ENCODE measurements around the gene ERVFRD-1.
"Not testable (repeated sequence)": the region's sequence is repeated elsewhere in the genome, so short reads cannot be mapped to it uniquely, and the experiment has no call there.

Gene ERVFRD-1

DNA sequence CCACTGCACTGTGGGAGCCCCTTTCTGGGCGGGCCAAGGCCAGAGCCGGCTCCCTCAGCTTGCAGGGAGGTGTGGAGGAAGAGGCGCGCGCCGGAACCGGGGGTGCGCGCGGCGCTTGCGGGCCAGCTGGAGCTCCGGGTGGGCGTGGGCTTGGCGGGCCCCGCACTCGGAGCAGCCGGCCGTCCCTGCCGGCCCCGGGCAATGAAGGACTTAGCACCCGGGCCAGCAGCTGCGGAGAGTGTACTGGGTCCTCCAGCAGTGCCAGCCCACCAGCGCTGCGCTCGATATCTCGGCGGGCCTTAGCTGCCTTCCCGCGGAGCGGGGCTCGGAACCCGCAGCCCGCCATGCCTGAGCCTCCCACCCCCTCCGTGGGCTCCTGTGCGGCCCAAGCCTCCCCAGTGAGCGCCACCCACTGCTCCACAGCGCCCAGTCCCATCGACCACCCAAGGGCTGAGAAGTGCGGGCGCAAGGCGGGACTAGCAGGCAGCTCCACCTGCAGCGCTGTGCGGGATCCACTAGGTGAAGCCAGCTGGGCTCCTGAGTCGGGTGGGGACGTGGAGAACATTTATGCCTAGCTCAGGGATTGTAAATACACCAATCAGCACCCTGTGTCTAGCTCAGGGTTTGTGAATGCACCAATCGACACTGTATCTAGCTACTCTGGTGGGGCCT is 24.2 kb downstream of the ERVFRD-1 start:
- DNase-seq = not testable (repeated sequence)

DNA sequence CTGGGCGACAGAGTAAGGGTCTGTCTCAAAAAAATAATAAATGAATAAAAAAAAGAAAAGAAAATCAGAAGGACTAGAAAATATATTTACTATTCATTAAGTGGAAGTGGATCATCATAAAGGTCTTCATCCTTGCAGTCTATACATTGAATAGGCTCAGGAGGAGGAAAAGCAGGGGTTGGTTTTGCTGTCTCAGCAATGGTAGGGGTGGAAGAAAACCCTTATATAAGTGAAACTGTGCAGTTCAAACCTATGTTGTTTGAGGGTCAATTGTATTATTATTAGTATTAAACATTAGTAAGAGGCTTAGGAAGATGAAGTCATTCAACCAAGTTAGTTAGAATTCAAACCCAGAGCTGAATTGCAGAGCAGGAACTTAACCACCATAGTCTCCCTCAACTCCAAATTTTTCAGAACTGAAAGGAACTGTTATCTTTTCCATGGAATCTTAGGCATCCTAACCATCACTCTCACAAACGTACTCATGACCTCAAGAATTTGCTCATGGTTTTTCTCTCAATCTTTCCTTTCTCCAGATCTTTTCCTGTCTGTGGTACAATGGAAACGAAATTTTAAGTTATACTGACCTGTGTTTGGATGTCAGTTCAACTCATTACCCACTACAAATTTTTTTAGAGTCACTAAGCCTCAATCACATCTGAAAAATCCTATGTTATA is 25.6 kb downstream of the ERVFRD-1 start:
- no peak for DNase-seq

DNA sequence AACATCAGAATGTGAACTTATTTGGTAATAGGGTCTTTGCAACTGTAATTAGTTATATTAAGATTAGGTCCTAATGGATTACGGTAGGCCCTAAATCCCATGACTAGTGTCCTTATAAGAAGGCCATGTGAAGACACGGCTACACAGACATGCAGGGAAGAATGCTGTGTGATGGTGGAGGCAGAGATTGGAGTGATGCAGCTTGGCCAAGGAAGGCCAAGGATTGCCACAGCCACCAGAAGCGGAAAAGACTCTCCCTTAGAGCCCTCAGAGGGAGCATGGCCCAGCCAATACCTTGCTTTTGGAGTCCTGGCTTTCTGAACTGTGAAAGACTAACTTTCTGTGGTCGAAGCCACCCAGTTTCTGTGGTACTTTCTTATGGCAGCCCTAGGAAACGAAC is 27.6 kb downstream of the ERVFRD-1 start:
- DNase-seq = no peak

DNA sequence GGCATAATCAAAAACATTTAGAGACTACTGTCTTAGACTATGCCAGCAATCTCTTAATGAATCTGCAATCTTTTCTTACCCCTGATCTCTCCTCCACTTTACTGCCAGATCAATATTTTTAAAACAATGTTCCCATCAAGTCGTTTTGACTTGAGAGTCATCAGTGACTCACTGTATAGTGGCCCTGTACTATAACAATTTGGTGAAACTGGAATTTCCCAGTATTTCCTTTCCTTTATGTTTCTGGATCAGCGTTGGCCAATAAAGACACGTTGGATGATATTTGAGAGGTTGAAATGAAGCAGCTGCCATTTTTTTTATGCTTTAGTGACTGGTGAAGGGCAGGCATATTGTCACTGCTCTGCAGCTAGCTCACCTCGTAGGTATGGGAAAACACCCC is 28.0 kb downstream of the ERVFRD-1 start:
- DNase-seq = no peak

DNA sequence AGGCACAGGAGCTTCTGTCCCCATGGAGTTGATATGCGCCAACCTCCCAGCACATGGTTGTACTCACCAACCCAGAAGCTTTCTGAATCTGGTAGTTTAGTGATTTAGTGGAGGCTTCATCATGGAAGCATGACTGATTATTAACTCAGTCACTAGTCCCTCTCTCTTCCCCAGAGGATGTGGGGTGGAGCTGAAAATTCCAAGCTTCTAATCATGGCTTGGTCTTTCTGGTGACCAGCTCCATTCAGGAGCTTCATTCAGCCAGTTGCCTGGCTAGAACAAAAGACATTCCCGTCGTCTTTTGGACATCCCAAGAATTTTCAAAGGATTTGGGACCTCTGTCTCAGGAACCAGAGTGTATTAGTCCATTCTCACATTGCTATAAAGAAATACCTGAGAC is 31.2 kb downstream of the ERVFRD-1 start:
- DNase-seq = no peak

DNA sequence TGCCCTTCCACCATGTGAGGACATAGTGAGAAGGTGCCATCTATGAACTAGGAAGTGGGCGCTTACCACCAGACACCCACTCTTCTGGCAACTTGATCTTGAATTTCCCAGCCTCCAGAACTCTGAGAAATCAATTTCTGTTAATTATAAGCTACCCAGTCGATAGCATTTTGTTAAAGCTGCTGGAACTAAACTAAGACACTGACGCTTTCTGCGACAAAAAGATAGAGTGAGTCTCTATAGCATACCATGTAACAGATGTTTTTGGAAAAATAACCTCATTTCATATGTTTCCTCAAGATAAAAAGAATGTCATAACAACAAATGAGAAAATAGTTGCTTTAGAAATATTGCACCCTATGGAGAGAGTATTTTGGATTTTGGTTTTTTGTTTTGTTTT is 33.3 kb downstream of the ERVFRD-1 start:
- no peak for DNase-seq

DNA sequence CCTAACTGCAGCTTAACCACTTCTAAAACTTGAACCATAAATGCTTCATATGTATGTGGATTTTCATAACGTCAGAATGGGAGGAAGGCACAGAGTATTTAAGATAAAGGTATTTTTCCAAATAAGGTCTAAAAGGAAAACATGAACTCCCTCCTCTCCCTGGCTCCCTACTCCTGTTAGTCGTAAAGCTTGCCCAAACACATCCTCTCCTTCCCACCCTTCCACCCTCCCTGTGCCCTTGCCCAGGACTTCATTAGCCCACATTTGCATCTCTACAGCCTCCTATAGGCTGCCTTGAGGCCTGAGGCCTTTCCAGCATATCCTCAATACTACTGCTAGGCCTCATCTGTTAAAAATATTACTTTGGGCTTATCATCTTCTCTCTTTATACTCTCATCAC is 35.0 kb downstream of the ERVFRD-1 start:
- no peak for DNase-seq

DNA sequence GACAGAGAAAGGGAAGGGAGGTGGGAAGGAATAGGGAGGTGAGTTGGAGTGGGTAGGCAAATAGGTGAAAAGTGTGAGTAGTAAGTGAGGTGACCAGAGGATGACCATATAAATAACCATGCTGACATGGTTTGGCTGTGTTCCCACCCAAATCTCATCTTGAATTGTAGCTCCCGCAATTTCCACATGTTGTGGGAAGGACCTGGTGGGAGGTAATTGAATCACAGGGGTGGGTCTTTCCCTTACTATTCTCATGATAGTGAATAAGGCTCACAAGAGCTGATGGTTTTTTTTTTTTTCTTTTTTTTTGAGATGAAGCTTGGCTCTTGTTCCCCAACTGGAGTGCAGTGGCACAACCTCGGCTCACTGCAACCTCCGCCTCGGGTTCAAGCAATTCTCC is 39.4 kb downstream of the ERVFRD-1 start:
- no peak for DNase-seq

DNA sequence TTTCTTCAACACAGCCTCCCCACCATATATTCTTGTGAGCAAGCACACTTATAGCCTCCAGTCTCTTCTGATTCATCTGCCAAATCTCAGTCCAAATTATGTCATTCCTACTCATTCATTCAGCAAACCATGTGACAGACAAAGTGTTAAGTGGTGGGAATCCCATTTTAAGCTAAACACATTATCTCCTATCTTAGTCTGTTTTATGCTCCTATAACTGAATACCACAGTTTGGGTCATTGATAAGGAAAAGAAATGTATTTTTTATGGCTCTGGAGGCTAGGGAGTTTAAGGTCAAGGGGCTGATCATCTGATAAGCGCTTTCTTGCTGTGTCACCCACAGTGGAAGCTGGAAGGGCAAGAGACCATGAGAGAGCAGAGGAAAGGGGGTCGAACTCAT is 41.8 kb downstream of the ERVFRD-1 start:
- no peak for DNase-seq

DNA sequence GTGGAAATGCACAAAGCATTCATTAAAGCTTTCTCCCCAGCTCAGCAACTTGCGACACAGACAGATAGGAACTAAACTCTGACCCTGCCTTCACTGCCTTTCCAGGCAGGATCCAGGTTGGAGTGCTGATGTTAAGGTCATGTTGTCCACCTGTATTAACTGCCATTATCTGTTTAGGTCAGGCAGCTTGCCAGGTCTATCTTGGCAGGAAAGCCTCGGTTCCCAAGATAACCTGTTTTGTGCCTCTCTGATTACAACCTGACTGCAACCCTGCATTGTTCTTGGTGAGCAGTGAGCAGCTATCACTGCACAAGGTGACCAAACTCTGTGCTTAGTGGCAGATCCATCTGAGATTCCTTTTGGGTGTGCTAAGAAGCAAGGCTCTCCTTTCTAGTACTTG is 44.2 kb downstream of the ERVFRD-1 start:
- DNase-seq = no peak

DNA sequence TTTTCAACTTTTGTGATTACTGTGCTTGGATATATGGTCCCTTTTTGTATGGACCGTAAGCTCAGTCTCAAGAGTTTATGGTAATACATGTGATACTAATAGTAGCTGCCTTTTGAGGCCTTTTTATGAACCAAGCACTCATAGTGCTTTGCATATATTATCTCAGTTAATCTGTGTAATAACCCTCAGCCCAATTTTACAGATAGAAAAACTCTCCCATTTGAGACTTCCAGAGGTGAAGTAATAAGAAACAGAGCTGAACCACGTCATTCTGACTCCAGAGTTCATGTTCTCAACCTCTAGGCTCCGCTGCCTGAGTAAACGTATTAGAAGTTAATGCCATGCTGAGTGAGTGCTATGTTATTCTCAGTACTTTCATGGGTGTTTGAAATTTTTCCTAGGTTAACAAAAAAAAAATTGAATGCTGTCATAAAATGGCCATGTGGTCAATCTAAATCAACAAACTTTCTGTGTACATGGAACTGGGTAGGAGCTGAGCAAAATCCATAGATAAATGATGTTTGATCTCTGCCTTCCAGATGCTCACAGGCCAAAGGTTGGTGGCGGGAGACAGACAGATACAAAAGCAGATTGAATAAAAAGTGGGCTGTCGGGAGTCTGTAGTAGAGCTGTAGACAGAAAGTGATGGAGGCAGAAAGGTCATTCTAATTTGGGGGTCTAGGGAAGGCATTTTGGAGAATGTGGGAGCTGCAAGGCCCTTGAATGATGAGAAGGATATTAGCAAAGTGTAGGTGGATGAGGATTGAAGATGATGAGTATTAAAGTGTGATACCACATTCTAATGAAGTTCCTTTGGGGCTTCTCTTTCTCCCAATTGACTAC is 44.8 kb downstream of the ERVFRD-1 start:
- no peak for DNase-seq

DNA sequence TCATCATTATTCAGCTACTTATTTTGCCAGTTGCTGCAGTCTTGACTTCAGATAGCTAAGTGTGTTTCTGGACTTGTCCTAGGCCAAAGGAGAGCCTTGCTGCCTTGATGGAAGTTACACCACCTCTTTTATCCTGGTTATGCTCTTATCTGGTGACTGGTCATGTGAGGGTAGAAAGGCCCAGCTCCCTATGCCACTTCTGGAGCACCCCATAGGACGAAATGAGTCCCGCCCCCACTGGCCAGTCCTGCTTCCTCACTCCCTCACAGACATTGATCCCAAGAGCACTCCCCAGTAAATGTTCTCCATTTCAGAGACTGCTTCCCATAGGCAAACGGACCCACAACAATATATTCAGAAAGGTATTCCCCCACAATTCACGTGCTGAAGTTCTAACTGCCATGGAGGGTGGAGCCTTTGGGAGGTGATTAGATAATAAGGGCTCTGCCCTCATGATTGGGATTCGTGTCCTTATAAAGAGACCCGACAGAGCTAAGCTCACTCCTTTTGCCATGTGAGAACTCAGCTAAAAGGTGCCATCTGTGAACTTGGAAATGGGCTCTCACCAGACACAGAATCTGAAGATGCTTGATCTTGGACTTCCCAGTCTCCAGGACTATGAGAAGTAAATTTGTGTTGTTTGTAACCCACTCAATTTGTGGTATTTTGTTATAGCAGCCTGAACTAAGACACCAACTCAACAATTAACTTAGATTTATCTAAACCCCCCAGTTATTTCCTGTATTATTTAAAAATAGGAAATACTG is 45.9 kb downstream of the ERVFRD-1 start:
- DNase-seq = no peak

DNA sequence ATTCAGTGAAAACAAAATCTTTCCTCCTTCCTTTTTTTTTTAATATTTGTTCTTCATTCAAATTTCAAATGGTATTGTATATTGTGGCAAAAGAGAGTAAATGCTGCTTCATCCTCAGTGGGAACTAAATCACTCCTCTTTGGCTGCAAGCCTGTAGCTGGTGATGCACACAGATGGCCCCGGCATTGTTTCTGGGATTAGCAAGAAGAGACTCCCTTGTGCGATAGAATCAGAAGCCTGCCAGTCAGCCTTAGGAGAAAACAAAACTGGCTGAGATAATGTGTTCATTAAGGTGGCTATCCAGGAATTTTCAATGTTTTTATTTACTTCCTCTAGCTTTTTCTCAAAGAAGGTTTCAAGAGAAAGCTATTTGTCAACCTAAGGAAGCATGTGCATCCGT is 46.7 kb downstream of the ERVFRD-1 start:
- no peak for DNase-seq

DNA sequence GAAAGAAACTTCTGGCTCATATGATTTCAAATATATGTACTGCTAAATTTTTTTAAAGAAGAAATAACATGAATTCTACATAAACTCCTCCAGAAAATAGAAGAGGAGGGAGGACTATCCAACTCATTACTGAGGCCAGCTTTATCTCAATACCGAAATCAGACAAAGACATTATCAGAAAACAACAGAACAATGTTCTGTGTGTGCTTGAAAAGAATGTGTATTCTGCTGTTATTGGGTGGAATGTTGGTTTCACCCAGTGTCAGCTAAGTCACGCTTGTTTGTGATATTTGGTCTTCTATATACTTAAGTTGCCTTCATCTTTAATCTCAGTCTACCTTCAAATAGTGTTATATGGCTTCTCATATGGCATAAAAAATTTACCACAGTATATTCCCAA is 48.8 kb downstream of the ERVFRD-1 start:
- DNase-seq = no peak

DNA sequence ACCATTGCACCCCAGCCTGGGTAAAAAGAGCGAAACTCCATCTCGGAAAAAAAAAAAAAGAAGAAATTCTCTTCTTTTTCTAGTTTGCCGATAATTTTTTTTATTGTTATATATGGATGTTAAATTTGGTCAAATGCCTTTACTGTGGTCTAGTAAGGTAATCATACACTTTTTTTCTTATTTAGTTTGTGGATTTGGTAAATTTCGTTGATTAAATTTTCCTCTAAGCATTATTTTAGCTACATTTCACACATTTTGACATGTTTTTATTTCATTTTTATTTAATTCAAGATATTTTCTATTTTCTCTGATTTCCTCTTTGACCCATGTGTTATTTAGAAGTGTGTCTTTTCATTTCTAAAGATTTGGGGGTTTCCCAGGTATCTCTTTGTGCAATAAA is 49.4 kb downstream of the ERVFRD-1 start:
- DNase-seq = no peak

DNA sequence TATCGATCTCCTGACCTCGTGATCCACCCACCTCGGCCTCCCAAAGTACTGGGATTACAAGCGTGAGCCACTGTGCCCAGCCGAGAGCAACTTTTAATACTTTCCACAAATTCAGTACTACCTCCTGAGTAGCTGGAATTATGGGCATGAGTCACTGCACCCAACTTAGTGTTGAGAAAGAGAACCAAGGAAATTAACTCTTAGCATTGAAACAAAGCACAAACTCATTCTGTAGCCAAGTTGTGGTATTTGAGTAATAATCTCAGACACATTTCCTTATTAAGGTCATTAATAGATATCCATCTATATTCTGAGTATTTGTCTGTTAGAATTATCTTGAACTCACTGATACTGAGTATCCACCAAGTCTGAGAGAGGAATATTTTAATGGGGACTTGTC is 53.1 kb downstream of the ERVFRD-1 start:
- DNase-seq = no peak

DNA sequence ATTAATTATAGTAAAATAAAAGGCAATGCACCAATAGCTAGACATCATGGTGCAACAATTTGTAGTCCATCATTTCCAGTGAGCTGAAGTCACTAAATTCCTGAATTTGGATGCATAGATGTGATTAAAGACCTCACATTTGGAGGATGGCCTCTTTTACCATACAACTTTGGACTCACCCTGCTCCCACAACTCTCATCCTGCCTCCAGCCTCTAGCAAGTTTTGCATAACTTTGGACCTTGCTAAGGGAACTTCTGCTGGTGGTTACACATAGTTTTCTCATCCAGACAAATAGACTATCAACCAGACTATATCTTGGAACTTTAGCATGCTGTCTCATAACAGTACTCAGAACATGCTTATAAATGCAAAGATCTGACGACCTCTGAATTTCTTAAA is 54.7 kb downstream of the ERVFRD-1 start:
- DNase-seq = no peak

DNA sequence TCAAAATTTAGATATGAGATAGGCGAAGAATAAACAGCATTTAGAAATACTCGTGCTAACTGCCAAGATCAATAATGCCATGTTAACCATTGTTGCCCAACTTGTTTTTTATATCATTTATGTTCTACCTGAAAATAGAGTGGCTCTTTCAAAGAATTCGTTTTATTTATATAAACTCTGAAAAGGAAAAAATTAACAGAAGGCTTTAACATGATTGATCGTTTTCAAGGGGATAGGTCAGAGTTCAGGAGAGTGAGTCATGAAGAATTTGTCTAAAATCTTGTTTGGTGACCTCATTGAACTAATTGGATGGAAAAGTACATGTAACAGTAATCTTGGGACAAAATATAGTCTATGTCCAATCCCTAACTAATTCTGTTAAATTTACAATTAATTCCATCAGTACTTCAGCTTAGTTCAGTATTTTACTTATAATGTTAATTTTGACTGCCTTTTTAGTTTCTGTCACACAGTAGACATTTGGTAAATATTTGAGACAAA is 56.3 kb downstream of the ERVFRD-1 start:
- DNase-seq = no peak

DNA sequence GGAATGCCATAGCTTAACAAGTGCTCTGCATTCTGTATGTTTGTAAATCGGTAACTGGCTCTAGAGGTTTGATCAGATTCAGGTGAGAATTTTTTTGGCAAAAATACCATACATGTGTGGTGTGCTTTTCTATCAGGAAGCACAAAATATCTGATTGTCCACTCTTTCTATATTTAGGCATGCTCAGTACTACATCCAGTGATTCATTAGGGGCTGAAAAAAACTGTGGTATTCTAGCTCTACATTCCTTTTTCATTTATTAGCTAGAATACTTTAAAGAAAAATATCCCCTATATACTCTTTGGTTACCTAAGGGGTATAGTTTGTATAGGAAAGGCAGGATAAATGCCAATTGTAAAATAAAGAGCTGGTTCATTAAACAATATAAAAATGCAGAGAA is 56.8 kb downstream of the ERVFRD-1 start:
- DNase-seq = no peak

DNA sequence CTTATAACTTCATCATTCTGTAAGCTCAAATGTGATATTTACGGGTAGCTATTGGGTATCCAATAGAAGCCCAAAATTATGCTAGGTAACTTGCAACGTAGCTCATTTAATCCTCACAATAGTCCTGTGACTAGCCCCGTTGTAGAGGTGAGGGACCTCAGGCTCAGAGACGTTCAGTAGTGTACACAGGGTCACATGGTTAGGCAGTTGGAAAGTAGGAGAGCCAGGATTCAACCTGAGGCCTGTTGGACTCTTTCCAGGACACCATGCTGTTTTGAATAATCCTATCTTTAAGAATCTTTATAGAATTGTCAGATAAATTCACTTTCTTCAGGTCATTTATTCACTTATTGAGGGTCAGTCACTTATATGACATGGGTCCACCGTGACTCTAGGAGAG is 58.2 kb downstream of the ERVFRD-1 start:
- no peak for DNase-seq
